DND-41 (cell line): ENCODE measurements around the gene OAS2.

ENCODE experiments used
- ATAC-seq: fragments of 200-7000 bp; cut with Tn5 transposase; 3 replicates; pipeline ENCODE4 v1.9.1; 2021; ENCODE audit warnings: low read depth; ENCODE audit not compliant: insufficient read depth
- DNase-seq: peaks from one replicate; pipeline ENCODE4 v3.0.0-alpha.2; 2020
- H2AFZ ChIP-seq: 2 replicates; pipeline ENCODE4 v1.6.0; 2012; ENCODE audit warnings: low read depth, low read length
- H3K27ac ChIP-seq: 2 replicates; pipeline ENCODE4 v1.5.1; 2012; ENCODE audit warnings: low read length, inconsistent platforms
- H3K27me3 ChIP-seq: fragments of 200-600 bp; sonication (generic); 2 replicates; pipeline ENCODE4 v1.6.0; 2012; ENCODE audit warnings: low read length, mild to moderate bottlenecking, inconsistent platforms; ENCODE audit not compliant: insufficient read depth, poor library complexity
- H3K36me3 ChIP-seq: 2 replicates; pipeline ENCODE4 v1.5.1; 2012; ENCODE audit warnings: low read length, inconsistent platforms; ENCODE audit not compliant: insufficient read depth
- H3K4me1 ChIP-seq: 2 replicates; pipeline ENCODE4 v1.5.1; 2012; ENCODE audit warnings: mild to moderate bottlenecking, low read length; ENCODE audit not compliant: insufficient read depth
- H3K4me2 ChIP-seq: 2 replicates; pipeline ENCODE4 v1.6.0; 2012; ENCODE audit warnings: mild to moderate bottlenecking, moderate library complexity, low read length, inconsistent platforms; ENCODE audit not compliant: insufficient read depth
- H3K4me3 ChIP-seq, 2 experiments: fragments of 200-600 bp in 1 of 2; shearing (Covaris generic) in 1 of 2; 2 replicates each; pipeline ENCODE4 v1.5.1; 2012 to 2016; ENCODE audit warnings: inconsistent platforms in 2 of 2, low read length in 2 of 2, mild to moderate bottlenecking in 2 of 2, low read depth in 1 of 2, moderate library complexity in 1 of 2
- H3K79me2 ChIP-seq: 2 replicates; pipeline ENCODE4 v1.6.0; 2012; ENCODE audit warnings: low read length, inconsistent platforms; ENCODE audit not compliant: insufficient read depth
- H3K9ac ChIP-seq: 2 replicates; pipeline ENCODE4 v1.6.0; 2012; ENCODE audit warnings: low read depth, mild to moderate bottlenecking, inconsistent platforms, low read length, moderate library complexity
- H3K9me3 ChIP-seq: 2 replicates; pipeline ENCODE4 v1.5.1; 2012; ENCODE audit warnings: low read length, moderate library complexity, mild to moderate bottlenecking, inconsistent platforms; ENCODE audit not compliant: insufficient read depth, severe bottlenecking
- H4K20me1 ChIP-seq: 2 replicates; pipeline ENCODE4 v1.6.0; 2012; ENCODE audit warnings: low read length; ENCODE audit not compliant: insufficient read depth
- CTCF ChIP-seq: IDR thresholded peaks from 2 replicates; pipeline ENCODE4 v1.5.1; 2012; ENCODE audit warnings: borderline replicate concordance, low read length, moderate library complexity, mild to moderate bottlenecking; ENCODE audit not compliant: poor library complexity, severe bottlenecking; ENCODE audit errors: extremely low read depth
- EZH2 ChIP-seq: IDR thresholded peaks from 3 replicates; pipeline ENCODE4 v1.6.1; 2012; ENCODE audit warnings: borderline replicate concordance, low read depth, mild to moderate bottlenecking, moderate library complexity, low read length, inconsistent platforms; ENCODE audit not compliant: severe bottlenecking

OAS2 gene

GRCh38 chr12:112930350-112930749 is 48.0 kb upstream of the OAS2 start:
- Histone ChIP-seq H3K4me1 (no peaks in the 10 kb centered on the region), H3K9me3 (no peaks in the 10 kb centered on the region), H3K36me3 (no peaks in the 10 kb centered on the region), H2AFZ (no peak overlapping the region), H3K79me2 (no peaks in the 10 kb centered on the region), H3K4me3 (no peak overlapping the region), H3K27ac (no peak overlapping the region), H3K27me3 (no peaks in the 10 kb centered on the region), H3K9ac (no peak overlapping the region), H4K20me1 (no peaks in the 10 kb centered on the region), H3K4me2 (no peak overlapping the region)
- DNase-seq (no peak), ATAC-seq (no peak)
- TF ChIP-seq CTCF, result no peak
- TF ChIP-seq EZH2, result no peak

GRCh38 chr12:112932485-112933128 is 45.7 kb upstream of the OAS2 start:
- Histone ChIP-seq H3K27me3 (no peaks in the 10 kb centered on the region), H4K20me1 (no peaks in the 10 kb centered on the region), H3K4me2 (no peak overlapping the region), H3K4me1 (peaks cover under 1% of the 10 kb centered on the region; the same call in 1 of the 2 replicates), H3K4me3 (no peak overlapping the region), H3K79me2 (no peaks in the 10 kb centered on the region), H3K9me3 (no peaks in the 10 kb centered on the region), H3K36me3 (no peaks in the 10 kb centered on the region), H3K27ac (no peak overlapping the region), H2AFZ (no peak overlapping the region), H3K9ac (no peak overlapping the region)
- ATAC-seq, result no peak
- no peak for TF ChIP-seq EZH2
- no peak for TF ChIP-seq CTCF
- DNase-seq, result no peak

GRCh38 chr12:112933129-112933505 is 45.2 kb upstream of the OAS2 start:
- Histone ChIP-seq H3K79me2 (no peaks in the 10 kb centered on the region), H2AFZ (no peak overlapping the region), H3K9me3 (no peaks in the 10 kb centered on the region), H3K4me3 (no peak overlapping the region), H3K27me3 (no peaks in the 10 kb centered on the region), H3K4me1 (peaks cover 5% of the 10 kb centered on the region), H4K20me1 (no peaks in the 10 kb centered on the region), H3K9ac (no peak overlapping the region), H3K36me3 (no peaks in the 10 kb centered on the region), H3K27ac (no peak overlapping the region), H3K4me2 (no peak overlapping the region)
- ATAC-seq (no peak), DNase-seq (no peak)
- no peak for TF ChIP-seq CTCF
- no peak for TF ChIP-seq EZH2

- Histone ChIP-seq H3K9me3 (no peaks in the 10 kb centered on the region), H3K4me1 (peaks cover 30% of the 10 kb centered on the region), H3K27me3 (no peaks in the 10 kb centered on the region), H3K27ac (no peak overlapping the region), H4K20me1 (no peaks in the 10 kb centered on the region), H3K79me2 (0 out of 2 replicates have a peak, but pooled peaks cover 3% of the 10 kb centered on the region), H3K9ac (no peak overlapping the region), H3K4me3 (no peak overlapping the region), H3K36me3 (no peaks in the 10 kb centered on the region), H2AFZ (no peak overlapping the region), H3K4me2 (no peak overlapping the region)
- DNase-seq, result no peak
- no peak for ATAC-seq
- TF ChIP-seq EZH2, result no peak
- TF ChIP-seq CTCF, result no peak
These were observed 42.1 kb upstream of the OAS2 start for GRCh38 chr12:112936264-112936663.
